Ishikawa (cell line): Measurements from ENCODE around the gene STMN3.

Experiments used
- CEBPB ChIP-seq: IDR thresholded peaks from 2 replicates; pipeline ENCODE4 v1.6.1; 2012
- CREB1 ChIP-seq: IDR thresholded peaks from 2 replicates; pipeline ENCODE4 v1.6.1; 2012; ENCODE audit warnings: low read depth
- EGR1 ChIP-seq: IDR thresholded peaks from 2 replicates; pipeline ENCODE4 v1.6.1; 2012
- EP300 ChIP-seq: IDR thresholded peaks from 2 replicates; pipeline ENCODE4 v1.6.1; 2012; ENCODE audit warnings: borderline replicate concordance
- FOXM1 ChIP-seq: IDR thresholded peaks from 2 replicates; pipeline ENCODE4 v1.6.1; 2012; ENCODE audit warnings: low read depth, borderline replicate concordance
- NFIC ChIP-seq: IDR thresholded peaks from 2 replicates; pipeline ENCODE4 v1.6.1; 2012
- RAD21 ChIP-seq: IDR thresholded peaks from 2 replicates; pipeline ENCODE4 v1.6.1; 2012; ENCODE audit warnings: low read depth
- TAF1 ChIP-seq: IDR thresholded peaks from 2 replicates; pipeline ENCODE4 v1.6.1; 2012; ENCODE audit warnings: low read depth, mild to moderate bottlenecking
- TCF12 ChIP-seq: IDR thresholded peaks from 2 replicates; pipeline ENCODE4 v1.6.1; 2012; ENCODE audit warnings: low read depth
- TEAD4 ChIP-seq: IDR thresholded peaks from 2 replicates; pipeline ENCODE4 v1.6.1; 2012
- YY1 ChIP-seq: IDR thresholded peaks from 2 replicates; pipeline ENCODE4 v1.6.1; 2012; ENCODE audit warnings: low read depth
- ZBTB7A ChIP-seq: IDR thresholded peaks from 2 replicates; pipeline ENCODE4 v1.6.1; 2012; ENCODE audit warnings: low read depth
- TF ChIP-seq, protein P1 (sequence below): IDR thresholded peaks from 2 replicates; pipeline ENCODE4 v1.6.1; 2012
- TF ChIP-seq, protein P2 (sequence below): IDR thresholded peaks from 2 replicates; pipeline ENCODE4 v1.6.1; 2012
- TF ChIP-seq, protein P3 (sequence below): IDR thresholded peaks from 2 replicates; pipeline ENCODE4 v1.6.1; 2012; ENCODE audit warnings: low read depth, mild to moderate bottlenecking

STMN3 gene

DNA sequence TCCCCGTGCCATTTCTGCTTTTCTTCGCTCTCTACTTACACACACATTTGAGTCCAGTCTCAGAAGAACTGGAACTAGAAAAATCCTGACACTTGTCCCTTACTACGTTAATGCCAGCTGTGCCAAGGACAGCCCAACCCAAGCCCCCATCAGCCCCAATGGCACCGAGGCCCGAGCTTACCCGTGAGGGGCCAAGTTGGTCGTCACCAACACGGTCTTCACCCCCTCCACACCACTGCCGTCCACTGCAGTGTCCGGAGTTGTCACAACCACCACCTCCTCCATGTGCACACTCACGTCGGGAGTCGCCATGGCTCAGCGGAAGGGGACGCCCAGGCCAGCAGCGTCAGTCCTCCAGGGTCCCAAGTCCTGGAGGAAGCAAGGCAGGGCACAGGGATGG lies 34.1 kb downstream of the STMN3 start:
- TF ChIP-seq CREB1 = no peak
- TF ChIP-seq TEAD4 = no peak
- TF ChIP-seq, protein P1, sequence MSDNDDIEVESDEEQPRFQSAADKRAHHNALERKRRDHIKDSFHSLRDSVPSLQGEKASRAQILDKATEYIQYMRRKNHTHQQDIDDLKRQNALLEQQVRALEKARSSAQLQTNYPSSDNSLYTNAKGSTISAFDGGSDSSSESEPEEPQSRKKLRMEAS = no peak
- TF ChIP-seq EGR1 = no peak
- TF ChIP-seq RAD21 = no peak
- TF ChIP-seq YY1 = no peak
- TF ChIP-seq, protein P2, sequence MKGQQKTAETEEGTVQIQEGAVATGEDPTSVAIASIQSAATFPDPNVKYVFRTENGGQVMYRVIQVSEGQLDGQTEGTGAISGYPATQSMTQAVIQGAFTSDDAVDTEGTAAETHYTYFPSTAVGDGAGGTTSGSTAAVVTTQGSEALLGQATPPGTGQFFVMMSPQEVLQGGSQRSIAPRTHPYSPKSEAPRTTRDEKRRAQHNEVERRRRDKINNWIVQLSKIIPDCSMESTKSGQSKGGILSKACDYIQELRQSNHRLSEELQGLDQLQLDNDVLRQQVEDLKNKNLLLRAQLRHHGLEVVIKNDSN = no peak

DNA sequence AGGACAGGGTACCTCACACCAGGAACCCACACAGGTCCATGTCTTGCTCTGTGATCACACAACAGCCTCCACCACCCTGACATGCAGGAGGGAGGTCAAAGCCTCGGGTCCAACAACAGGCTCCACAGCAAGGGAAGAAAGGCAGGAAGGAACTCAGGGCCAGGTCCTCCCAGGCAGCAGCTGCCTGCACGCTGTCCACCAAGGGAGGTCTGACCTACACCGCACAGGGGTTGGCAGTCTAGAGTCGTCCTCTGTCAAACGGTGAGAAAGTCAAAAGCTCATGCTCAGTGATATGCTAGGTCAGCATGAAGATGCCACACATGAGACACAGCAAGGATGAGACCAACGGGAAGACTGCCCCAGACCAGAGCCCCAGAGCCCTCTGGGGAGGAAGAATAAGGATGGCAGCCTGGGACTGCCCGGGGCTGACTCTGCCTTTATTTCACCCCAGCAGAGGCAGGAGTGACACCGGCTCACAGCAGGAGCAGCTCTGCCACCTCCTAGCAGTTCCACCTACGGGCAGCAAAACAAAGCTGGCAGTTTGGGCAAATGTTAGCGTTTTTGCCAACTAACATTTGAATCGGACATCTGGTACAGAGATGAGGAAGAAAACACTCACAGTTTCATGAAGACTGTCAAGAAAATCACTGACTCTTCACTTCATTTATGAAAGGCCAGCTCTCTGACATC lies 34.8 kb downstream of the STMN3 start:
- TF ChIP-seq TCF12 = no peak
- TF ChIP-seq, protein P3, sequence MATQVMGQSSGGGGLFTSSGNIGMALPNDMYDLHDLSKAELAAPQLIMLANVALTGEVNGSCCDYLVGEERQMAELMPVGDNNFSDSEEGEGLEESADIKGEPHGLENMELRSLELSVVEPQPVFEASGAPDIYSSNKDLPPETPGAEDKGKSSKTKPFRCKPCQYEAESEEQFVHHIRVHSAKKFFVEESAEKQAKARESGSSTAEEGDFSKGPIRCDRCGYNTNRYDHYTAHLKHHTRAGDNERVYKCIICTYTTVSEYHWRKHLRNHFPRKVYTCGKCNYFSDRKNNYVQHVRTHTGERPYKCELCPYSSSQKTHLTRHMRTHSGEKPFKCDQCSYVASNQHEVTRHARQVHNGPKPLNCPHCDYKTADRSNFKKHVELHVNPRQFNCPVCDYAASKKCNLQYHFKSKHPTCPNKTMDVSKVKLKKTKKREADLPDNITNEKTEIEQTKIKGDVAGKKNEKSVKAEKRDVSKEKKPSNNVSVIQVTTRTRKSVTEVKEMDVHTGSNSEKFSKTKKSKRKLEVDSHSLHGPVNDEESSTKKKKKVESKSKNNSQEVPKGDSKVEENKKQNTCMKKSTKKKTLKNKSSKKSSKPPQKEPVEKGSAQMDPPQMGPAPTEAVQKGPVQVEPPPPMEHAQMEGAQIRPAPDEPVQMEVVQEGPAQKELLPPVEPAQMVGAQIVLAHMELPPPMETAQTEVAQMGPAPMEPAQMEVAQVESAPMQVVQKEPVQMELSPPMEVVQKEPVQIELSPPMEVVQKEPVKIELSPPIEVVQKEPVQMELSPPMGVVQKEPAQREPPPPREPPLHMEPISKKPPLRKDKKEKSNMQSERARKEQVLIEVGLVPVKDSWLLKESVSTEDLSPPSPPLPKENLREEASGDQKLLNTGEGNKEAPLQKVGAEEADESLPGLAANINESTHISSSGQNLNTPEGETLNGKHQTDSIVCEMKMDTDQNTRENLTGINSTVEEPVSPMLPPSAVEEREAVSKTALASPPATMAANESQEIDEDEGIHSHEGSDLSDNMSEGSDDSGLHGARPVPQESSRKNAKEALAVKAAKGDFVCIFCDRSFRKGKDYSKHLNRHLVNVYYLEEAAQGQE = no peak
- TF ChIP-seq TEAD4 = no peak
- TF ChIP-seq TAF1 = no peak
- TF ChIP-seq CEBPB = no peak
- TF ChIP-seq NFIC = no peak
- no peak for TF ChIP-seq EGR1
- no peak for TF ChIP-seq CREB1
- no peak for TF ChIP-seq RAD21
- no peak for TF ChIP-seq YY1
- TF ChIP-seq, protein P2 = no peak
- TF ChIP-seq, protein P1 = no peak

DNA sequence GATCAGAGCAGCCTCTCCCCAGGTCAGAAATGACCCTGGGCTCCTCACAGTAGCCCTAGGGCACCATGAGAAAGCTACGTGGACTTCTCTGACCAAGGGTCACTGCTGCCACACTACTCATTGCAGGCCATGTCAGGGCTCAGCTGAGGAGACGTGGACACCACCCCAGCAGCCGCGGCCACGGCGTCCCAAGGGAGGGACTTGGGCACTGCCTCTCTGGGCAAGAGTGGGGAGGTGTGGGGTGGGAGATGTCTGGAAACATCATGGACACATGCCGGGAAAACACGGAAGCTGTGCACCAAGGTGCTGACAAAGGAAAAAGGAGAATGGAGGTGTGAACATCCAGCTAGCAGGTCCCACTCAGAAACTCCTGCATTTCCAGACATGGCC lies 35.4 kb downstream of the STMN3 start:
- TF ChIP-seq EGR1 (no peak), FOXM1 (no peak), ZBTB7A (no peak)
- TF ChIP-seq, protein P1 = no peak

DNA sequence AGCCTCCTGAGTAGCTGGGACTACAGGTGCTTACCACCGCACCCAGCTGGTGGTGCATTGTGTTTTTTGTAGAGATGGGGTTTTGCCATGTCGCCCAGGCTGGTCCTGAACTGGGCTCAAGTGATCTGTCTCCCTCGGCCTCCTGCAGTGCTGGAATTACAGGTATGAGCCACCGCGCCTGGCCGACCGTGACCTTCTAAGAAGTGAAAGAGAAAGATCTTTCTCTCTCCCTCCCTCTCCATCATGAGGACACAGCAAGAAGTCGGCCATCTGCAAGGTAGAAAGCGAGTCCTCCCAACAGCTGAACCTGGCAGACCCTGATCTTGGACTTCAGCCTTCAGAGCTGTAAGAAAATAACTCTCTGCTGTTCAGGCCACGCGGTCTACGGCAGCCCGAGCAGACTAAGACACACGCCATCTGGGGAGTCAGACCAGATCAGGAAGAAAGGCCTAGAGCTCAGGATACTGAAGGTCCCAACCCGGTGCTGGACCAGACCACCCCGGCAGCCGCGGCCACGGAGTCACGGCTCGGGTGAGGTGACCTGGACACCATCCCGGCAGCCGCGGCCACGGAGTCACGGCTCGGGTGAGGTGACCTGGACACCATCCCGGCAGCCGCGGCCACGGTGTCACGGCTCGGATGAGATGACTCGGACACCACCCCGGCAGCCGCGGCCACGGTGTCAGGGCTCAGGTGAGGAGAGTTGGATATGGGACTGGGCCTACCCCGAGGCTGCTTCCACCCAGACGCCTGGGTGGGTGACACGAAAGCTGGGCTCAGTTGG lies 35.9 kb downstream of the STMN3 start:
- no peak for TF ChIP-seq TAF1
- TF ChIP-seq, protein P3 = no peak
- TF ChIP-seq, protein P2 = no peak; the same call in 1 of the 2 replicates
- no peak for TF ChIP-seq CEBPB
- TF ChIP-seq ZBTB7A = no peak
- no peak for TF ChIP-seq CREB1
- peak; percentile 60; the same call in 1 of the 2 replicates for TF ChIP-seq EP300
- 0 out of 2 replicates have a peak, but pooled peaks have one; percentile 26 for TF ChIP-seq NFIC
- peak; percentile 32; the same call in 1 of the 2 replicates for TF ChIP-seq RAD21
- TF ChIP-seq TEAD4 = peak; percentile 96
- TF ChIP-seq EGR1 = no peak
- TF ChIP-seq, protein P1 = peak; percentile 24; the same call in 1 of the 2 replicates
- TF ChIP-seq YY1 = peak; percentile 46; the same call in 1 of the 2 replicates
- peak; percentile 71 for TF ChIP-seq TCF12
- TF ChIP-seq FOXM1 = no peak
